ENCODE data around the gene PIP4K2C.

The PIP4K2C gene

GRCh38 chr12:57592551-57593165, 1.7 kb downstream of the PIP4K2C start:
- Histone ChIP-seq H3K4me1 (peaks cover 21% of the 10 kb centered on the region), H3K4me3 (no peak overlapping the region), H4K20me1 (no peaks in the 10 kb centered on the region), H3K36me3 (peaks cover 10% of the 10 kb centered on the region; the same call in 1 of the 2 replicates), H3K4me2 (peak overlapping the region; percentile 97; the same call in 1 of the 2 replicates), H3K9ac (no peak overlapping the region), H3K27ac (no peak overlapping the region), H3K27me3 (peaks cover 22% of the 10 kb centered on the region), H3K9me3 (no peaks in the 10 kb centered on the region; the same call in 1 of the 2 replicates)
- no peak for TF ChIP-seq Cebpa-rat (IDR thresholded peaks at IDR 0.05)

GRCh38 chr12:57593187-57593586, 2.2 kb downstream of the PIP4K2C start:
- Histone ChIP-seq H3K36me3 (peaks cover 16% of the 10 kb centered on the region; the same call in 1 of the 2 replicates), H3K9me3 (no peaks in the 10 kb centered on the region; the same call in 1 of the 2 replicates), H3K4me2 (no peak overlapping the region)

GRCh38 chr12:57600395-57600794, 9.4 kb downstream of the PIP4K2C start:
- Histone ChIP-seq H4K20me1 (no peaks in the 10 kb centered on the region), H3K4me1 (peaks cover 29% of the 10 kb centered on the region), H3K27ac (no peak overlapping the region), H3K27me3 (peaks cover 32% of the 10 kb centered on the region), H3K9ac (no peak overlapping the region), H3K4me3 (no peak overlapping the region), H3K4me2 (peak overlapping the region; percentile 47), H3K9me3 (no peaks in the 10 kb centered on the region), H3K36me3 (peaks cover 49% of the 10 kb centered on the region)
- TF ChIP-seq Cebpa-rat (IDR thresholded peaks at IDR 0.05): no peak

More at GRCh38 chr12:57593187-57593586, 2.2 kb downstream of the PIP4K2C start:
- H3K27me3 ChIP-seq: peaks cover 22% of the 10 kb centered on the region
- H3K27ac ChIP-seq: no peak overlapping the region
- no peaks in the 10 kb centered on the region for H4K20me1 ChIP-seq
- no peak for TF ChIP-seq Cebpa-rat (IDR thresholded peaks at IDR 0.05)
- H3K9ac ChIP-seq: no peak overlapping the region
- peaks cover 21% of the 10 kb centered on the region for H3K4me1 ChIP-seq
- H3K4me3 ChIP-seq: no peak overlapping the region

GRCh38 chr12:57602544-57602943, 11.6 kb downstream of the PIP4K2C start:
- Histone ChIP-seq H3K36me3 (peaks cover 42% of the 10 kb centered on the region), H3K27ac (no peak overlapping the region), H3K4me1 (peaks cover 34% of the 10 kb centered on the region), H3K9me3 (no peaks in the 10 kb centered on the region), H4K20me1 (no peaks in the 10 kb centered on the region), H3K4me2 (no peak overlapping the region), H3K27me3 (peaks cover 52% of the 10 kb centered on the region), H3K9ac (no peak overlapping the region), H3K4me3 (no peak overlapping the region)
- TF ChIP-seq Cebpa-rat (IDR thresholded peaks at IDR 0.05): no peak

- Histone ChIP-seq H3K4me2 (peak overlapping the region; percentile 90; the same call in 1 of the 2 replicates), H3K27ac (no peak overlapping the region), H3K9me3 (no peaks in the 10 kb centered on the region), H4K20me1 (no peaks in the 10 kb centered on the region), H3K4me3 (no peak overlapping the region), H3K4me1 (peaks cover 36% of the 10 kb centered on the region), H3K36me3 (peaks cover 35% of the 10 kb centered on the region), H3K9ac (no peak overlapping the region), H3K27me3 (peaks cover 60% of the 10 kb centered on the region)
- no peak for TF ChIP-seq Cebpa-rat (IDR thresholded peaks at IDR 0.05)
Measured at GRCh38 chr12:57603324-57603723, 12.3 kb downstream of the PIP4K2C start.

- Histone ChIP-seq H3K27me3 (peaks cover 66% of the 10 kb centered on the region), H3K4me3 (peak overlapping the region; percentile 68), H3K9ac (peak overlapping the region; percentile 68), H3K36me3 (peaks cover 33% of the 10 kb centered on the region), H3K9me3 (no peaks in the 10 kb centered on the region), H3K4me2 (peak overlapping the region; percentile 90), H4K20me1 (no peaks in the 10 kb centered on the region), H3K4me1 (peaks cover 42% of the 10 kb centered on the region), H3K27ac (peak overlapping the region; percentile 67; the same call in 1 of the 2 replicates)
- TF ChIP-seq Cebpa-rat (IDR thresholded peaks at IDR 0.05): no peak
Measured at GRCh38 chr12:57603815-57604453, 12.9 kb downstream of the PIP4K2C start.

- Histone ChIP-seq H3K27ac (peak within 1 kb of the TSS; percentile 67; the same call in 1 of the 2 replicates), H3K4me3 (peak within 1 kb of the TSS; percentile 68), H3K27me3 (peaks cover 72% of the 10 kb centered on the region), H3K9me3 (no peaks in the 10 kb centered on the region), H3K36me3 (peaks cover 27% of the 10 kb centered on the region), H3K4me2 (peak within 1 kb of the TSS; percentile 90), H4K20me1 (no peaks in the 10 kb centered on the region), H3K9ac (peak within 1 kb of the TSS; percentile 68), H3K4me1 (peaks cover 44% of the 10 kb centered on the region)
- TF ChIP-seq Cebpa-rat (IDR thresholded peaks at IDR 0.05): no peak
Measured at GRCh38 chr12:57604454-57604991, 13.5 kb downstream of the PIP4K2C start, which contains the start of gene DTX3. TSS of gene DTX3 (plus strand) at chr12:57604824. CDS start at chr12:57606518, 1,694 bp downstream.

- no peak for TF ChIP-seq Cebpa-rat (IDR thresholded peaks at IDR 0.05)
- peaks cover 41% of the 10 kb centered on the region for H3K4me1 ChIP-seq
- no peaks in the 10 kb centered on the region for H4K20me1 ChIP-seq
- H3K9me3 ChIP-seq: no peaks in the 10 kb centered on the region
- peaks cover 77% of the 10 kb centered on the region for H3K27me3 ChIP-seq
- peak overlapping the region; percentile 68 for H3K4me3 ChIP-seq
- H3K9ac ChIP-seq: peak overlapping the region; percentile 67; the same call in 1 of the 2 replicates
- peaks cover 23% of the 10 kb centered on the region for H3K36me3 ChIP-seq
- peak overlapping the region; percentile 90 for H3K4me2 ChIP-seq
- H3K27ac ChIP-seq: peak overlapping the region; percentile 49; the same call in 1 of the 2 replicates
Measured at GRCh38 chr12:57604992-57605810, 14.2 kb downstream of the PIP4K2C start.

GRCh38 chr12:57605811-57606311, 14.9 kb downstream of the PIP4K2C start:
- Histone ChIP-seq H3K27ac (no peak overlapping the region), H3K4me3 (no peak overlapping the region), H3K27me3 (peaks cover 83% of the 10 kb centered on the region), H3K9ac (no peak overlapping the region), H3K4me2 (peak overlapping the region; percentile 90; the same call in 1 of the 2 replicates), H3K4me1 (peaks cover 43% of the 10 kb centered on the region), H4K20me1 (no peaks in the 10 kb centered on the region), H3K9me3 (no peaks in the 10 kb centered on the region), H3K36me3 (peaks cover 16% of the 10 kb centered on the region)
- no peak for TF ChIP-seq Cebpa-rat (IDR thresholded peaks at IDR 0.05)
